Measurements from ENCODE around the gene POLE3. TPM values are rescaled to one million over a fixed set of nuclear protein-coding genes. Genes with fewer than 3 reads are reported as not detected.

The POLE3 gene
- total and polyA plus RNA-seq, 9 of the 15 experiments (the other 6 are each of a cell fraction or from before 2014, with no cell fraction given) = 52.6 to 179 (median 110) TPM

- peak; percentile 31 to 52 (median 44) for DNase-seq (ENCODE audit: extremely low read depth in 1 of 4, low spot score in 3 of 4)
- CTCF ChIA-PET (ENCODE audit: low intra/inter-chr PET ratio) = interaction anchor here (0.6 to 2.2 kb wide), 7 partner anchors 39 to 212 kb away, joined by 3 to 43 read pairs (median 6); no protein-coding TSS in a partner anchor
- Histone ChIP-seq H3K9me3 (replicated peaks; ENCODE audit: control insufficient read depth, insufficient read depth, low read depth, low read length) (no peaks in the 10 kb centered on the region), H3K4me1 (replicated peaks in 1 of 2; ENCODE audit: control insufficient read depth in 2 of 2, insufficient read depth in 2 of 2, low read length in 2 of 2) (no peaks in the 10 kb centered on the region), H3K4me3 (no peak overlapping the region), H4K20me1 (replicated peaks; ENCODE audit: control insufficient read depth, insufficient read depth, low read length) (no peaks in the 10 kb centered on the region), H3K4me2 (ENCODE audit: insufficient read depth, low read length) (no peak overlapping the region), H2AFZ (ENCODE audit: low read depth, low read length) (no peak overlapping the region), H3K27me3 (ENCODE audit: control insufficient read depth in 2 of 2, insufficient read depth in 2 of 2, low read length in 2 of 2) (no peaks in the 10 kb centered on the region; a peak in 1 of 5 replicates), H3K9ac (ENCODE audit: insufficient read depth in 1 of 2, low read depth in 2 of 2, low read length in 2 of 2) (no peak overlapping the region), H3K9me1 (ENCODE audit: control insufficient read depth, insufficient read depth, low read length) (no peaks in the 10 kb centered on the region), H3K36me3 (ENCODE audit: control insufficient read depth, insufficient read depth, low read length) (no peaks in the 10 kb centered on the region), H3K79me2 (ENCODE audit: control insufficient read depth, insufficient read depth, low read length) (no peaks in the 10 kb centered on the region), H3K27ac (ENCODE audit: extremely low read depth, low read depth, low read length) (no peak overlapping the region)
- intact Hi-C loops (cut with micrococcal nuclease) = loop anchor here (2.0 kb wide), 2 partner anchors 144 to 212 kb away; no protein-coding TSS in a partner anchor
- peak; percentile 74 for ATAC-seq
- no TSS peak for BruUV-seq (replicated peaks)
- POLR2A ChIA-PET = interaction anchor here (0.7 to 1.4 kb wide), 3 partner anchors 9 to 141 kb away, joined by 4 to 7 read pairs (median 5); no protein-coding TSS in a partner anchor
- 51% methylated on average over 3 of the region's 3 CpGs for WGBS (ENCODE audit: insufficient coverage, low coverage, missing lambda C conversion rate)
- FAIRE-seq = peak; percentile 80
- in situ Hi-C loops (cut with MboI) = loop anchor here (5.0 kb wide), 2 partner anchors 141 to 211 kb away; no protein-coding TSS in a partner anchor
- peak; percentile 95 to 96 for TF ChIP-seq RAD21 (CRISPR knock-in tag; conservative IDR thresholded peaks at IDR 0.05 in 1 of 2, IDR thresholded peaks at IDR 0.05 in 1 of 2)
- TF ChIP-seq SMC3 (conservative IDR thresholded peaks at IDR 0.05; ENCODE audit: insufficient read depth, low read depth, low read length) = peak; percentile 69
- TF ChIP-seq CTCF (IDR thresholded peaks at IDR 0.05 in 2 of 3, conservative IDR thresholded peaks at IDR 0.05 in 1 of 3; ENCODE audit: insufficient read depth in 2 of 3, low read depth in 1 of 3, low read length in 3 of 3) = peak; percentile 40 to 83 (median 53); a peak in 4 of 6 replicates
- no peak for TF ChIP-seq POLR2B (IDR thresholded peaks at IDR 0.05; ENCODE audit: low read depth, partially characterized antibody)
- TF ChIP-seq, protein P1, sequence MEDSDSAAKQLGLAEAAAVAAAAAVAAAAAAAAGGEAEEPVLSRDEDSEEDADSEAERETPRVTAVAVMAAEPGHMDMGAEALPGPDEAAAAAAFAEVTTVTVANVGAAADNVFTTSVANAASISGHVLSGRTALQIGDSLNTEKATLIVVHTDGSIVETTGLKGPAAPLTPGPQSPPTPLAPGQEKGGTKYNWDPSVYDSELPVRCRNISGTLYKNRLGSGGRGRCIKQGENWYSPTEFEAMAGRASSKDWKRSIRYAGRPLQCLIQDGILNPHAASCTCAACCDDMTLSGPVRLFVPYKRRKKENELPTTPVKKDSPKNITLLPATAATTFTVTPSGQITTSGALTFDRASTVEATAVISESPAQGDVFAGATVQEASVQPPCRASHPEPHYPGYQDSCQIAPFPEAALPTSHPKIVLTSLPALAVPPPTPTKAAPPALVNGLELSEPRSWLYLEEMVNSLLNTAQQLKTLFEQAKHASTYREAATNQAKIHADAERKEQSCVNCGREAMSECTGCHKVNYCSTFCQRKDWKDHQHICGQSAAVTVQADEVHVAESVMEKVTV (CRISPR knock-in tag; IDR thresholded peaks at IDR 0.05) = peak; percentile 95
- 0 out of 4 replicates have a peak, but pooled peaks of 1 of the 2 experiments have one; percentile 14 for TF ChIP-seq TEAD1 (CRISPR knock-in tag; IDR thresholded peaks at IDR 0.05)
- TF ChIP-seq, protein P2, sequence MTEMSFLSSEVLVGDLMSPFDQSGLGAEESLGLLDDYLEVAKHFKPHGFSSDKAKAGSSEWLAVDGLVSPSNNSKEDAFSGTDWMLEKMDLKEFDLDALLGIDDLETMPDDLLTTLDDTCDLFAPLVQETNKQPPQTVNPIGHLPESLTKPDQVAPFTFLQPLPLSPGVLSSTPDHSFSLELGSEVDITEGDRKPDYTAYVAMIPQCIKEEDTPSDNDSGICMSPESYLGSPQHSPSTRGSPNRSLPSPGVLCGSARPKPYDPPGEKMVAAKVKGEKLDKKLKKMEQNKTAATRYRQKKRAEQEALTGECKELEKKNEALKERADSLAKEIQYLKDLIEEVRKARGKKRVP (CRISPR knock-in tag; IDR thresholded peaks at IDR 0.05) = no peak
- no peak; the same call in 1 of the 2 replicates for TF ChIP-seq ELF1 (tag; IDR thresholded peaks at IDR 0.05)
- TF ChIP-seq GTF2F1 (IDR thresholded peaks at IDR 0.05; ENCODE audit: low read depth, low read length) = no peak
Observed at GRCh38 chr9:113446323-113446740, 35.9 kb upstream of the POLE3 start.
